NCI-H2107 treated with DMSO at 0.1 percent for 48 hours (cell line): ENCODE measurements around the gene CHADL.
"Not testable (repeated sequence)": the region's sequence is repeated elsewhere in the genome, so short reads cannot be mapped to it uniquely, and the experiment has no call there.

Experiments
- DNase-seq: peaks from one replicate; lab custom pipeline; 2025; ENCODE audit not compliant: unreplicated experiment; lab: John Stamatoyannopoulos, UW

CHADL gene, protein sequence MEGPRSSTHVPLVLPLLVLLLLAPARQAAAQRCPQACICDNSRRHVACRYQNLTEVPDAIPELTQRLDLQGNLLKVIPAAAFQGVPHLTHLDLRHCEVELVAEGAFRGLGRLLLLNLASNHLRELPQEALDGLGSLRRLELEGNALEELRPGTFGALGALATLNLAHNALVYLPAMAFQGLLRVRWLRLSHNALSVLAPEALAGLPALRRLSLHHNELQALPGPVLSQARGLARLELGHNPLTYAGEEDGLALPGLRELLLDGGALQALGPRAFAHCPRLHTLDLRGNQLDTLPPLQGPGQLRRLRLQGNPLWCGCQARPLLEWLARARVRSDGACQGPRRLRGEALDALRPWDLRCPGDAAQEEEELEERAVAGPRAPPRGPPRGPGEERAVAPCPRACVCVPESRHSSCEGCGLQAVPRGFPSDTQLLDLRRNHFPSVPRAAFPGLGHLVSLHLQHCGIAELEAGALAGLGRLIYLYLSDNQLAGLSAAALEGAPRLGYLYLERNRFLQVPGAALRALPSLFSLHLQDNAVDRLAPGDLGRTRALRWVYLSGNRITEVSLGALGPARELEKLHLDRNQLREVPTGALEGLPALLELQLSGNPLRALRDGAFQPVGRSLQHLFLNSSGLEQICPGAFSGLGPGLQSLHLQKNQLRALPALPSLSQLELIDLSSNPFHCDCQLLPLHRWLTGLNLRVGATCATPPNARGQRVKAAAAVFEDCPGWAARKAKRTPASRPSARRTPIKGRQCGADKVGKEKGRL

GRCh38 chr22:41240377-41241132, at the start of gene CHADL:
TSS of gene CHADL (minus strand) at chr22:41240931. CDS start at chr22:41240881, 50 bp downstream.
- no peak for DNase-seq

DNA sequence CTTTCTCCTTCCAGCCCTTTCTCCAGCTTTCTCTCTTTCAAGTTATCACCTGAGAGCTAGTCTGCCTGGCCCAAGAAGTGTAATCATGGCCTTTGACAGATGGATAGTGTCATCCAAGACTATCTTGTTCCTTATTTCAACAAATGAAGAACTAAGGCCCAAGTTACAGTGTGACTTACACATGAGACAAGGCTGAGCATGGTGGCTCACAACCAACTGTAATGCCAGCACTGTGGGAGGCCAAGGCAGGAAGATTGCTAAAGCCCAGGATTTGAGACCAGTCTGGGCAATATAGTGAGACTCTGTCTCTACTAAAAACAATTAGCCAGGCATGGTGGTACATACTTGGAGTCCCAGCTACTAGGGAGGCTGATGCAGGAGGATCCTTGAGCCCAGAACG, 48.9 kb upstream of the CHADL start:
- no peak for DNase-seq

- peak; percentile 10 for DNase-seq
Measured at GRCh38 chr22:41288245-41288946, 47.7 kb upstream of the CHADL start.

- no peak for DNase-seq
Measured at GRCh38 chr22:41286639-41287091, 45.9 kb upstream of the CHADL start.

DNA sequence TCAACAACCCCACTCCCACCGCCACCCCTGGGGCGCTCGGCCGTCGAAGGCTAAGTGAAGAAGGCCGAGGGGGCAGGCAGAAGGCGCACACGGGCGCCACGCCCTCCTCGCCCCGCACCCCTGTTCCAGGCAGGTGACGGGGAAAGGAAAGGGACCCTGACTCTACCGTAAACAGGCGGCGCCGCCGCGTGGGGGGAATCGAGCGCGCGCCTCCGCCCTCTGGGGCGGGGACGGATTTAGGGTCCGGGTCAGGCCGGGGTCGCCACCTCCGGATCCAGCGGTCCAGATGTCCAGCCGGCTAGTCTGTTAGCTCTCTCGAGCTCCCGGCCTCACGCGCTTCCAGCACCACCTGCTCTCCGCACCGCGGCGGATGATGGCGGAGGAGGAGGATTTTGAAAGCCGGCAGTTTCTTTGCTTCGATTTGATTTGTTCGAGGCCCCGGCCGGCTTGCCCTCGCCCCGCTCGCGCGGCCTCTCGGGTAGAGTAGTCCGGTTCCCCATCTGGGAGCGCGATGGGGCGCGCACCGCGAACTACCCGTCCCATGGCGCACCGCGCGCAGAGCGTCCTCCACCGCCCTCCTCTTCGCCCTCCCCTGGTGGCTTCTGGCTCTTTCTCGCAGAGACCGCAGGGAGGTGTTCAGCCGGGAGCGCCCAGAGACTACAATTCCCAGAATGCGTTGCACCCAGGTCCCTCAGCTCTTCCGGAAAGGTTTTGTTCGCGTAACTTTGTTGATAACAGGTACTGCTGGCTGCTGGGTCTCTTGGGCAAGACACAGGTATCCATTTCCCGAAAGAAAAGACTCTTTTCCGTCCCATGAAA, 45.3 kb upstream of the CHADL start, which contains the start of gene RANGAP1:
Gene RANGAP1 (minus strand): TSS at position 368 of the 819 bp plus-strand sequence. CDS start 5,143 bp downstream, outside the sequence.
- peak; percentile 93 for DNase-seq

- DNase-seq: no peak
Measured at GRCh38 chr22:41285441-41285819, 44.7 kb upstream of the CHADL start.

- DNase-seq: no peak
Measured at GRCh38 chr22:41284465-41284864, 43.7 kb upstream of the CHADL start.

- DNase-seq: no peak
Measured at GRCh38 chr22:41280854-41281253, 40.1 kb upstream of the CHADL start.

DNA sequence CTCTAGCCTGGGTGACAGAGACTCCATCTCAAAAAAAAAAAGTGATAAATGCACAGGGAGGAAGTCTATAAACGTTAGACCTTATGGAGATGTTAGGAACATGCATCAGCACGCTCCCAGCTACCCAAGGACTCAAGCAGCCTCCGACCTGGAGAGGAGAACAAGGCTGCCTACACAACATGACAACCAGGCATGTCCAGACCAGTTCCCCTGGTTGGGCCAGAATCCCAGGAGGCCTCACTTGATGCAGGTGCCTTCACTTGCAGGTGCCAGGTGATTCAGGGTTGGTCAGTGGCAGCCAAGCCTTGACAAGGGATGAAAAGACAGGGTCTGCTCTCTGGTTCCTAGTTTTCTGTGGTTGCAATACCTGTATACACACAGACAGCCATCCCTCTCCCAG, 39.3 kb upstream of the CHADL start:
- peak; percentile 14 for DNase-seq

DNA sequence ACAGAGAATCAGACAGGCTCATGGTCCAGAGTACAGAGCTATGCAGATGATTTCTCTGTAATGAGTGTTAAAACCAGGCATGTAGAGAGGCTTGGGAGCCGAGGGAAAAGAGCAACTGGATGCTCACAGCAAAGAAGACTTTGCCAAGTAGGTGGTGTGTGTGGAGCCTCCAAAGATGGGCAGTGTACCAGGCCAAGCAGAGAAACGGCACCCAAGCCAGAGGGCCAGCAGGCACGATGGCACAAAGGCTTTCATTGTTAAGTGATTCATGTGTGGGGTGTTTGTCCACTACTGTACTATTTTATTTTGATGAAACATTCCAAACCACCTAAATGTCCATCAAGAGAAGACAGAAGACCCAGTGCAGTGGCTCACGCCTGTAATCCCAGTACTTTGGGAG, 34.1 kb upstream of the CHADL start:
- DNase-seq: no peak

DNA sequence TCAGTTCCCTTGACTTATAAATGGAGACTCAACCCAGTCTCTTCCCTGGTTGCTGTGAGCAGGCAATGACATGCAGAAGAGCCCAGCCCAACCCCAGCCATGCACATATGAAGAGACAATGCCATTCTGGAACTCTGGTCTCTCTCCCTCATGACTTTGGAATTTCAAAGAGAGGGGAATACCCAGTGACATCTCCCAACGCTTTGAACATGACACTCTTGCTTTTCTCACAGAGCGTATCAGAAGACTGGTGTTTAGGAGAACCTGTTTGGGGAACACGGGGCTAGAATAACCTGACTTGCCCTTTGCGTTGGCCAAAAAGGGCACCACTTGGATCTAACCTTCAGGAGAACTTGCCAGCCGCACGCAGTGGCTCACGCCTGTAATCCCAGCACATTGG, 32.4 kb upstream of the CHADL start:
- no peak for DNase-seq

- no peak for DNase-seq
Measured at GRCh38 chr22:41271787-41272186, 31.1 kb upstream of the CHADL start.

DNA sequence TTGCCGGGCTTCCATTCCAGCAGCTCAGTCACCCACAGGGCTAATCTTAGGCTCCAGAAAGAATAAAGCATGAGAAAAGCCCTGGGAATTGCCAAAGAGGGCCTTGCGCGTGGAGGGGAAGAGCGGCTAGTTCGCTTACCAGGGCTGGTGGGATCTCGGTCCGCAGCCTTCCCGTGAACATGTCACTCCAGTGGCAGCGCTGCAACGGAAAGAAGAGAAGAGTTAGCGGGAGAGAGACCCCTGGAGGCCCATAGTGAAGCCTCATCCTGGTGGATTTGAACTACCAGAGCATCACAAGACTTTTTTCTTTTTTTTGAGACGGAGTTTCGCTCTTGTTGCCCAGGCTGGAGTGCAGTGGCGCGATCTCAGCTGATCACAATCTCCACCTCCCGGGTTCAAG, 27.2 kb upstream of the CHADL start:
- DNase-seq: no peak

GRCh38 chr22:41264408-41264941, 23.7 kb upstream of the CHADL start:
- no peak for DNase-seq

- no peak for DNase-seq
Measured at GRCh38 chr22:41263704-41264103, 23.0 kb upstream of the CHADL start.

DNA sequence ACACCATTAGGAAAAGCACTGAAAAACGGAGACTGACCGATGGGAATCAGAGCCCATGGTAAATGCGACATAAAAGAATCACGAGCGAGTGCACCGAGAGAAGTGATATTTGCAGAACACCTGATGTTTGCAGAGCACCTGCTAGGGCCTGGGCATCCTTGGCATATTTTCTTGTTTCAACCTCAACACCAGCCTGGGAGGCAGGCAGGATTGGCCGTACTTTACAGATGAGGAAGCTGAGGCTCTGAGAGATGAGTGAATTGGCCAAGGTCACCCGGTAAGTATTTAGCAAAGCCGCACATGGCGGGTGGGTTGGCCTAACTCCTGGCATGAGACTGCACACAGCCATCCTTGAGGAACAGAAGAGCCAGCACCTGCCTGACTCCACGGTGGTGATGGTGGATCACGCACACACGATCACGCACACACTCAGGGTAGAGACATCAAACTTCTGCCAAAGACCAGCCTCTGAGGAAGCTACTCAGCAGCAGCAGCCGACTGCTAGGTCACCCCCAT, 21.6 kb upstream of the CHADL start:
- DNase-seq: no peak

DNA sequence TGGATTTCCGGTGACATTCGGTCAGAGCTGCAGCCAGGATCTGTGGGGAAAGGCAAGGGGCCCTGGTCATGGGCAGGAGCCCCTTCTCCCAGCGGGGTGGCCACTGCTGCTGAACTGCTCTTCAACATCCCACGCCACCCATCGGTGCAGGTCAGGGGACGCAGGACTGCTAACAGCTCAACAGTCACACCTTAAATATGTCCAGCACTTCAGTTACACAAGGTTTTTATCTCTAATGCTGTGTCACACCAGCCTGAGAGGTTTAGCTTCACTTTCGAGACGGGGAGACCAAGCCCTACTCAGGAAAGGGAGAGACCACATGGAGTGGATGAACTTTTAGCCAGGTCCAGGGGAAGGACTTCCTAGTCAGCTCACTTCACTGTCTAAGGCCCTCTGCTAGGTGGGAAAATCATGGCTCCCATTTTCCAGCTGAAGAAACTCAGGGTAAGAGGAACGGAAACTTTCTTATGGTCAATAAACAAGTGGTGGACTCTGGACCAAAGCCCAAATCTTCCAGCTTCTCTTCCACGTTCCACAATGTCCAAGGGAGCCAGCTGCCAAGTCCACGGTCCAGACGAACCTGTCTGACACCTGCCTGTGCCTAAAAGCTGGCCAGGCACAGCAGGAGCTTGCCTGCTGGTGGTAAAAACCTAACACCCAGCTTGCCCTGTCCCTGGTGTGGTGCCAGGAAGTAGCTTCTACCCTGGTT, 21.0 kb upstream of the CHADL start:
- no peak for DNase-seq

DNA sequence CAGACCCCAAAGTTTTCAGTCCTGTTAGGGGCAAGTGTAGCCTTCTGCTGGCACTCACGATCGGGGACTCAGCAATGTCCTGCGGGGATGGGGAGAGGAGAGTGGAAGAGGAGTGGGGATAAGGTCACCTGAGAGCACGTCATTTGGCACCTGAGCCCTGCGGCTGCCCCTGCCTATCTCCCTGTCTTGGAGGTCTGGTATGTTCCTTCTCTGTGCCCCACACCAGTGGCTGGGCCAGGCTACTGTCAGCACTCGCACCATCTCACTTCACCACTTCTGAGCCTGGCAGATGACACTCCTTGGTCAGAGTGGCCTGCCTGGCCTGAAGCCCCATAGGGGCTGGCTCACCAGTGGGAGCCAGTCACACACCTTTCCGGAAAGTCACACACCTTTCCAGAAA, 20.1 kb upstream of the CHADL start:
- no peak for DNase-seq

- DNase-seq: not testable (repeated sequence)
Measured at GRCh38 chr22:41259756-41260155, 19.0 kb upstream of the CHADL start.
